ENCODE data around the gene FAT2. TPM values are rescaled to one million over a fixed set of nuclear protein-coding genes. Genes with fewer than 3 reads are reported as not detected.

Gene FAT2
- total and polyA plus RNA-seq, 10 of the 15 experiments (the other 5 are each of a cell fraction or from before 2014, with no cell fraction given): 0.01 to 0.06 (median 0.03) TPM; not detected in 3

GRCh38 chr5:151628112-151628823, 37.1 kb upstream of the FAT2 start:
- intact Hi-C loops (cut with micrococcal nuclease; ENCODE audit: unreplicated experiment) (no loop called here), in situ Hi-C loops (cut with MboI) (no loop called here)
- TF ChIP-seq CBX3 (IDR thresholded peaks at IDR 0.05; ENCODE audit: borderline replicate concordance, low read depth) (no peak), ZNF217 (IDR thresholded peaks at IDR 0.05) (no peak), SPI1 (IDR thresholded peaks at IDR 0.05; ENCODE audit: borderline replicate concordance, insufficient read depth, low read depth, low read length) (no peak), RUNX3 (IDR thresholded peaks at IDR 0.05; ENCODE audit: low read length) (no peak), SMC3 (IDR thresholded peaks at IDR 0.05; ENCODE audit: borderline replicate concordance, low read length) (no peak), DPF2 (IDR thresholded peaks at IDR 0.05) (no peak), ZNF622 (IDR thresholded peaks at IDR 0.05) (no peak), POLR2A (IDR thresholded peaks at IDR 0.05; ENCODE audit: low read depth, low read length) (no peak), EGR1 (IDR thresholded peaks at IDR 0.05; ENCODE audit: borderline replicate concordance in 1 of 2, low read depth in 2 of 2, low read length in 2 of 2) (no peak)
- Histone ChIP-seq H3K9ac (ENCODE audit: control insufficient read depth, insufficient read depth, low read length) (no peak overlapping the region), H3K9me3 (replicated peaks; ENCODE audit: control insufficient read depth, insufficient read depth, low read length) (no peaks in the 10 kb centered on the region), H3K4me2 (ENCODE audit: control insufficient read depth, insufficient read depth) (no peak overlapping the region), H4K20me1 (ENCODE audit: control insufficient read depth, insufficient read depth) (no peaks in the 10 kb centered on the region), H3K79me2 (ENCODE audit: control insufficient read depth, insufficient read depth, low read length) (no peaks in the 10 kb centered on the region), H3K4me1 (ENCODE audit: control insufficient read depth, insufficient read depth, low read length) (no peaks in the 10 kb centered on the region), H3K27me3 (replicated peaks in 1 of 2; ENCODE audit: control insufficient read depth in 2 of 2, insufficient read depth in 2 of 2, low read length in 1 of 2) (no peaks in the 10 kb centered on the region), H3K36me3 (ENCODE audit: control insufficient read depth in 2 of 2, insufficient read depth in 2 of 2, low read length in 1 of 2) (no peaks in the 10 kb centered on the region), H3K4me3 (no peak overlapping the region), H3K27ac (ENCODE audit: control insufficient read depth, insufficient read depth) (no peak overlapping the region), H2AFZ (ENCODE audit: control insufficient read depth, low read depth, low read length) (no peak overlapping the region)
- SMC1A ChIA-PET (ENCODE audit: uncharacterized antibody, unreplicated experiment): interaction anchor here (1.2 kb wide), 1 partner anchor 10 kb away, joined by 3 read pairs; no protein-coding TSS in a partner anchor
- WGBS (ENCODE audit: insufficient coverage, insufficient replicate concordance, low lambda C conversion rate, missing lambda C conversion rate): 56% methylated on average over 7 of the region's 7 CpGs
- DNase-seq (ENCODE audit: low read depth, low spot score) (no peak), ATAC-seq (no peak), FAIRE-seq (no peak)
- BruUV-seq (replicated peaks): no TSS peak
- CTCF ChIA-PET: interaction anchor here (1.2 to 1.6 kb wide), 2 partner anchors 24 to 26 kb away, joined by 3 read pairs; no protein-coding TSS in a partner anchor
- RAD21 ChIA-PET (ENCODE audit: unreplicated experiment): no interaction called here
- POLR2A ChIA-PET: no interaction called here
